SK-N-SH treated with all-trans-retinoic acid at 6 μM for 48 hours (cell line): ENCODE data around the gene EEF1AKMT3.

Experiments used
- ATAC-seq: fragments of 200-7000 bp; cut with Tn5 transposase; 3 replicates; pipeline ENCODE4 v1.9.1; 2020; ENCODE audit warnings: mild to moderate bottlenecking, moderate library complexity
- ARNTL ChIP-seq: fragments of 450-650 bp; formaldehyde crosslinking; IDR thresholded peaks from 2 replicates; pipeline ENCODE4 v1.5.0; 2020; ENCODE audit warnings: low read depth, mild to moderate bottlenecking, moderate library complexity, borderline replicate concordance
- BACH2 ChIP-seq: fragments of 250-450 bp; sonication (Bioruptor Pico); IDR thresholded peaks from 2 replicates; pipeline ENCODE4 v1.9.0; 2021; ENCODE audit warnings: mild to moderate bottlenecking, borderline replicate concordance
- CSDC2 ChIP-seq: fragments of 250-450 bp; sonication (Bioruptor Pico); IDR thresholded peaks from 2 replicates; pipeline ENCODE4 v1.5.0; 2020; ENCODE audit warnings: mild to moderate bottlenecking, moderate library complexity
- CSRNP3 ChIP-seq: fragments of 250-450 bp; sonication (Bioruptor Pico); IDR thresholded peaks from 2 replicates; pipeline ENCODE4 v1.5.1; 2021; ENCODE audit warnings: mild to moderate bottlenecking, moderate library complexity
- ESRRG ChIP-seq: fragments of 250-450 bp; sonication (Bioruptor Pico); IDR thresholded peaks from 2 replicates; pipeline ENCODE4 v1.6.1; 2021; ENCODE audit warnings: mild to moderate bottlenecking
- GLIS3 ChIP-seq: fragments of 250-450 bp; sonication (Bioruptor Pico); IDR thresholded peaks from 2 replicates; pipeline ENCODE4 v1.5.0; 2020; ENCODE audit warnings: mild to moderate bottlenecking, moderate library complexity
- ISL1 ChIP-seq: fragments of 250-450 bp; sonication (Bioruptor Pico); IDR thresholded peaks from 2 replicates; pipeline ENCODE4 v2.1.2; 2022; ENCODE audit warnings: mild to moderate bottlenecking, moderate library complexity
- OSR1 ChIP-seq: fragments of 250-450 bp; sonication (Bioruptor Pico); IDR thresholded peaks from 2 replicates; pipeline ENCODE4 v1.8.0; 2022; ENCODE audit warnings: moderate library complexity, mild to moderate bottlenecking, inconsistent platforms
- PPARA ChIP-seq: fragments of 250-450 bp; sonication (Bioruptor Pico); IDR thresholded peaks from 2 replicates; pipeline ENCODE4 v1.5.0; 2020; ENCODE audit warnings: mild to moderate bottlenecking, borderline replicate concordance
- RARB ChIP-seq: fragments of 250-450 bp; sonication (Bioruptor Pico); IDR thresholded peaks from 2 replicates; pipeline ENCODE4 v1.8.0; 2021; ENCODE audit warnings: mild to moderate bottlenecking, moderate library complexity
- SNAI2 ChIP-seq: fragments of 250-450 bp; sonication (Bioruptor Pico); IDR thresholded peaks from 2 replicates; pipeline ENCODE4 v1.5.0; 2020; ENCODE audit warnings: mild to moderate bottlenecking, moderate library complexity
- TCF4 ChIP-seq: fragments of 250-450 bp; sonication (Bioruptor Pico); IDR thresholded peaks from 2 replicates; pipeline ENCODE4 v1.8.0; 2021; ENCODE audit warnings: mild to moderate bottlenecking, moderate library complexity, borderline replicate concordance
- TOX ChIP-seq: fragments of 250-450 bp; sonication (Bioruptor Pico); IDR thresholded peaks from 2 replicates; pipeline ENCODE4 v1.8.0; 2021; ENCODE audit warnings: mild to moderate bottlenecking, moderate library complexity, borderline replicate concordance
- ZC3H10 ChIP-seq: fragments of 250-450 bp; sonication (Bioruptor Pico); IDR thresholded peaks from 2 replicates; pipeline ENCODE4 v1.5.1; 2021; ENCODE audit warnings: mild to moderate bottlenecking, moderate library complexity
- ZFP3 ChIP-seq: fragments of 250-450 bp; sonication (Bioruptor Pico); IDR thresholded peaks from 2 replicates; pipeline ENCODE4 v1.5.0; 2020; ENCODE audit warnings: mild to moderate bottlenecking, moderate library complexity
- ZFP30 ChIP-seq: fragments of 450-650 bp; formaldehyde crosslinking; IDR thresholded peaks from 2 replicates; pipeline ENCODE4 v1.5.0; 2022; ENCODE audit warnings: mild to moderate bottlenecking, moderate library complexity
- ZNF565 ChIP-seq: fragments of 450-650 bp; formaldehyde crosslinking; conservative IDR thresholded peaks from 2 replicates; pipeline ENCODE4 v1.5.0; 2020; ENCODE audit warnings: low read depth, mild to moderate bottlenecking, moderate library complexity
- ZNF70 ChIP-seq: fragments of 450-650 bp; formaldehyde crosslinking; IDR thresholded peaks from 2 replicates; pipeline ENCODE4 v1.5.0; 2020; ENCODE audit warnings: mild to moderate bottlenecking, moderate library complexity
- ZNF8 ChIP-seq: fragments of 450-650 bp; formaldehyde crosslinking; IDR thresholded peaks from 2 replicates; pipeline ENCODE4 v1.5.0; 2020; ENCODE audit warnings: mild to moderate bottlenecking, moderate library complexity
- TF ChIP-seq, protein P1 (sequence below): fragments of 250-450 bp; sonication (Bioruptor Pico); IDR thresholded peaks from 2 replicates; pipeline ENCODE4 v1.5.0; 2020; ENCODE audit warnings: mild to moderate bottlenecking, moderate library complexity
- TF ChIP-seq, protein P2 (sequence below): fragments of 250-450 bp; sonication (Bioruptor Pico); IDR thresholded peaks from 2 replicates; pipeline ENCODE4 v1.8.0; 2021; ENCODE audit warnings: low read depth, mild to moderate bottlenecking, moderate library complexity, borderline replicate concordance
- TF ChIP-seq, protein P3 (sequence below): fragments of 250-450 bp; sonication (Bioruptor Pico); IDR thresholded peaks from 2 replicates; pipeline ENCODE4 v1.8.0; 2020; ENCODE audit warnings: mild to moderate bottlenecking, moderate library complexity, borderline replicate concordance

Gene EEF1AKMT3

DNA sequence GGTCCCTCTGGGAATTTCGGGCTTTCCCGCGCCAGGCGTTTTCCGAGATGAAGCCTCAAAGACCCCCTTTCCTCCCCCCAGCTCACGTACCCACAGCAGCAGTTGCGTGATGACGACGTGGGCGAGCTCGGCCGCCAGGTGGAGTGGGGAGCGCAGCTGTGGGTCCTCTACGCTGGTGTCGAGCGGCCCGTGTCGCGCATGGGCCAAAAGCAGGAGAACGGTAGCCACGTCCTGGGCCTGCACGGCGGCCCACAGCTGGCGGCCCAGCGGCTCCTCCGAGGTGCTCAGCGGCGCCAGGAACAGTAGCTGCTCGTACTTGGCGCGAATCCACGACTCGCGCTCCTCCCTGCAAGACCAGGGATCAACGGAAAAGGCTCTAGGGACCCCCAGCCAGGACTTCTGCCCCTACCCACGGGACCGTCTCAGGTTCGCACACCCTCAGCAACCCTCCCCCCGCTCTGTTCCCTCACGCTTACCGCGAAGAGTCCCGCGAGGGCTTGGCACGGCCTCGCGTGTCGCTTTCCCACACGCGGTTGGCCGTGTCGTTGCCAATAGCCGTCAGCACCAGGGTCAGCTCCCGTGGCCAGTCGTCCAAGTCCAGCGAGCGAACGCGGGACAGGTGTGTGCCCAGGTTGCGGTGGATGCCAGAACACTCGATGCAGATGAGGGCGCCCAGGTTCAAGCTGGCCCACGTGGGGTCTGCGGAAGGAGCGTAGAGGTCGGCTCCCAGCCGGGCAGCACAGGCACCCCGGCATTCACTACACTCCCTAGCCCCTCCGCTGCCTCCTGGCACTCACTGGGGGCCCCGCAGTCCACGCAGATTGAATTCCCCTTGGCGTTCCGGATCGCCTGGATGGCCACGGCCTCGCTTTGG is 45.3 kb upstream of the EEF1AKMT3 start (continued):
- TF ChIP-seq, protein P1, sequence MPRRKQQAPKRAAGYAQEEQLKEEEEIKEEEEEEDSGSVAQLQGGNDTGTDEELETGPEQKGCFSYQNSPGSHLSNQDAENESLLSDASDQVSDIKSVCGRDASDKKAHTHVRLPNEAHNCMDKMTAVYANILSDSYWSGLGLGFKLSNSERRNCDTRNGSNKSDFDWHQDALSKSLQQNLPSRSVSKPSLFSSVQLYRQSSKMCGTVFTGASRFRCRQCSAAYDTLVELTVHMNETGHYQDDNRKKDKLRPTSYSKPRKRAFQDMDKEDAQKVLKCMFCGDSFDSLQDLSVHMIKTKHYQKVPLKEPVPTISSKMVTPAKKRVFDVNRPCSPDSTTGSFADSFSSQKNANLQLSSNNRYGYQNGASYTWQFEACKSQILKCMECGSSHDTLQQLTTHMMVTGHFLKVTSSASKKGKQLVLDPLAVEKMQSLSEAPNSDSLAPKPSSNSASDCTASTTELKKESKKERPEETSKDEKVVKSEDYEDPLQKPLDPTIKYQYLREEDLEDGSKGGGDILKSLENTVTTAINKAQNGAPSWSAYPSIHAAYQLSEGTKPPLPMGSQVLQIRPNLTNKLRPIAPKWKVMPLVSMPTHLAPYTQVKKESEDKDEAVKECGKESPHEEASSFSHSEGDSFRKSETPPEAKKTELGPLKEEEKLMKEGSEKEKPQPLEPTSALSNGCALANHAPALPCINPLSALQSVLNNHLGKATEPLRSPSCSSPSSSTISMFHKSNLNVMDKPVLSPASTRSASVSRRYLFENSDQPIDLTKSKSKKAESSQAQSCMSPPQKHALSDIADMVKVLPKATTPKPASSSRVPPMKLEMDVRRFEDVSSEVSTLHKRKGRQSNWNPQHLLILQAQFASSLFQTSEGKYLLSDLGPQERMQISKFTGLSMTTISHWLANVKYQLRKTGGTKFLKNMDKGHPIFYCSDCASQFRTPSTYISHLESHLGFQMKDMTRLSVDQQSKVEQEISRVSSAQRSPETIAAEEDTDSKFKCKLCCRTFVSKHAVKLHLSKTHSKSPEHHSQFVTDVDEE (CRISPR knock-in tag) = no peak
- no peak for TF ChIP-seq ESRRG (CRISPR knock-in tag)
- no peak for TF ChIP-seq CSDC2 (CRISPR knock-in tag)
- TF ChIP-seq ZNF70 = no peak
- no peak for TF ChIP-seq ISL1 (CRISPR knock-in tag)
- TF ChIP-seq GLIS3 (CRISPR knock-in tag) = no peak

- TF ChIP-seq ZC3H10 = no peak
- TF ChIP-seq ESRRG (CRISPR knock-in tag) = no peak
- no peak for TF ChIP-seq ZNF565
- TF ChIP-seq TOX (CRISPR knock-in tag) = no peak
- no peak for TF ChIP-seq OSR1 (CRISPR knock-in tag)
- no peak for TF ChIP-seq ISL1 (CRISPR knock-in tag)
- TF ChIP-seq BACH2 (CRISPR knock-in tag) = no peak
- no peak for TF ChIP-seq CSRNP3 (CRISPR knock-in tag)
- no peak for TF ChIP-seq CSDC2 (CRISPR knock-in tag)
- no peak for TF ChIP-seq TCF4 (CRISPR knock-in tag)
- TF ChIP-seq ARNTL (CRISPR knock-in tag) = no peak
- TF ChIP-seq SNAI2 (CRISPR knock-in tag) = no peak
- no peak for TF ChIP-seq RARB (CRISPR knock-in tag)
- no peak for TF ChIP-seq PPARA (CRISPR knock-in tag)
- TF ChIP-seq, protein P2, sequence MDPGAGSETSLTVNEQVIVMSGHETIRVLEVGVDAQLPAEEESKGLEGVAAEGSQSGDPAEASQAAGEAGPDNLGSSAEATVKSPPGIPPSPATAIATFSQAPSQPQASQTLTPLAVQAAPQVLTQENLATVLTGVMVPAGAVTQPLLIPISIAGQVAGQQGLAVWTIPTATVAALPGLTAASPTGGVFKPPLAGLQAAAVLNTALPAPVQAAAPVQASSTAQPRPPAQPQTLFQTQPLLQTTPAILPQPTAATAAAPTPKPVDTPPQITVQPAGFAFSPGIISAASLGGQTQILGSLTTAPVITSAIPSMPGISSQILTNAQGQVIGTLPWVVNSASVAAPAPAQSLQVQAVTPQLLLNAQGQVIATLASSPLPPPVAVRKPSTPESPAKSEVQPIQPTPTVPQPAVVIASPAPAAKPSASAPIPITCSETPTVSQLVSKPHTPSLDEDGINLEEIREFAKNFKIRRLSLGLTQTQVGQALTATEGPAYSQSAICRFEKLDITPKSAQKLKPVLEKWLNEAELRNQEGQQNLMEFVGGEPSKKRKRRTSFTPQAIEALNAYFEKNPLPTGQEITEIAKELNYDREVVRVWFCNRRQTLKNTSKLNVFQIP = no peak
- TF ChIP-seq, all 23 proteins: peak for 0
- no peak for ATAC-seq
Observed at GRCh38 chr12:57727758-57728395, 44.5 kb upstream of the EEF1AKMT3 start.

GRCh38 chr12:57729321-57729844 is 43.0 kb upstream of the EEF1AKMT3 start:
- TF ChIP-seq BACH2 (CRISPR knock-in tag) (no peak), ZFP30 (CRISPR knock-in tag) (no peak), RARB (CRISPR knock-in tag) (no peak), ZNF565 (no peak), ZFP3 (no peak)
- TF ChIP-seq, all 23 proteins: peak for 0
- no peak for ATAC-seq

DNA sequence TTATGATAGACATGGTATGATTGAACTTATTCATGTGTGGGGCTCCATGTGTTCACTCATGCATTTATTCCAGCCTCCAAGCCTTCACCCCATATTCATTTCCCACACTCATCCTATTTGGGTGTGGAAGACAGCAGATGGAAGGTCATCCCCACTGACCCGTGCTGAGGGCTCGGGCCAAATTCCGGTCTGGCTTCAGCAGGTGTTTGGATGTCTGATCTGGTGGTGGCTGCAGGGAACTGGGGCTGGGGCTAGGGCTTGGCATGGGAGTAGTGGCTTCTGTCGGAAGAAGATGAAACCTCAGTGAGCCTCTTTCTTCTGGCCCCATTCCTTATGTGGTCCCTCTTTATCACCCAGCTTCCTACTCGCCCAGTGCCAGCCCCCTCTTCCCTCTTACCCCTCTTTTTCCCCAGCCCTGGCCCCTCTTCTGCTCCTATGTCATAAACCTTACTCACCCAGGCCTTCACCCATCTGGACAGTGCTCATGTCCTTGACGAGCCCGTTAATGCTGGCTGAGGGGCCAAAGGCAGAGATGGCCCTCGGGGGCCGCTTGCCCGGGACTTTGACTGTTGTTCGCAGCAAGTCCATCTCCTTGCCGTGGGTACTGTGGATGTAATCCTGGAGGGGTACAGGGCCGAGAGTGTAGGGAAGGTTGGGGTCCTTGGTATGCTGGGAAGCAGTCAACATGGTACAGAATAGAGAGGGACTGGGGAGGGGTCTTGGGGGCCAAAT is 41.9 kb upstream of the EEF1AKMT3 start:
- ATAC-seq = no peak
- TF ChIP-seq PPARA (CRISPR knock-in tag) = no peak
- TF ChIP-seq, protein P3, sequence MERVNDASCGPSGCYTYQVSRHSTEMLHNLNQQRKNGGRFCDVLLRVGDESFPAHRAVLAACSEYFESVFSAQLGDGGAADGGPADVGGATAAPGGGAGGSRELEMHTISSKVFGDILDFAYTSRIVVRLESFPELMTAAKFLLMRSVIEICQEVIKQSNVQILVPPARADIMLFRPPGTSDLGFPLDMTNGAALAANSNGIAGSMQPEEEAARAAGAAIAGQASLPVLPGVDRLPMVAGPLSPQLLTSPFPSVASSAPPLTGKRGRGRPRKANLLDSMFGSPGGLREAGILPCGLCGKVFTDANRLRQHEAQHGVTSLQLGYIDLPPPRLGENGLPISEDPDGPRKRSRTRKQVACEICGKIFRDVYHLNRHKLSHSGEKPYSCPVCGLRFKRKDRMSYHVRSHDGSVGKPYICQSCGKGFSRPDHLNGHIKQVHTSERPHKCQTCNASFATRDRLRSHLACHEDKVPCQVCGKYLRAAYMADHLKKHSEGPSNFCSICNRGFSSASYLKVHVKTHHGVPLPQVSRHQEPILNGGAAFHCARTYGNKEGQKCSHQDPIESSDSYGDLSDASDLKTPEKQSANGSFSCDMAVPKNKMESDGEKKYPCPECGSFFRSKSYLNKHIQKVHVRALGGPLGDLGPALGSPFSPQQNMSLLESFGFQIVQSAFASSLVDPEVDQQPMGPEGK (CRISPR knock-in tag) = no peak
- no peak for TF ChIP-seq ZNF8 (CRISPR knock-in tag)
- TF ChIP-seq RARB (CRISPR knock-in tag) = no peak
- TF ChIP-seq OSR1 (CRISPR knock-in tag) = no peak
- TF ChIP-seq GLIS3 (CRISPR knock-in tag) = no peak
- TF ChIP-seq, protein P1 (CRISPR knock-in tag) = no peak
- TF ChIP-seq ZNF70 = no peak
- TF ChIP-seq ARNTL (CRISPR knock-in tag) = no peak
